Measurements from ENCODE around the gene ITSN1. TPM values are rescaled to one million over a fixed set of nuclear protein-coding genes. Genes with fewer than 3 reads are reported as not detected.
"Not testable (repeated sequence)": the region's sequence is repeated elsewhere in the genome, so short reads cannot be mapped to it uniquely, and the experiment has no call there.

The ITSN1 gene
- total RNA-seq, 3 donors from 2014 or later (not counting 1 experiment from before 2014, with no cell fraction given): 1.5 to 5.1 (median 2.7) TPM

DNA sequence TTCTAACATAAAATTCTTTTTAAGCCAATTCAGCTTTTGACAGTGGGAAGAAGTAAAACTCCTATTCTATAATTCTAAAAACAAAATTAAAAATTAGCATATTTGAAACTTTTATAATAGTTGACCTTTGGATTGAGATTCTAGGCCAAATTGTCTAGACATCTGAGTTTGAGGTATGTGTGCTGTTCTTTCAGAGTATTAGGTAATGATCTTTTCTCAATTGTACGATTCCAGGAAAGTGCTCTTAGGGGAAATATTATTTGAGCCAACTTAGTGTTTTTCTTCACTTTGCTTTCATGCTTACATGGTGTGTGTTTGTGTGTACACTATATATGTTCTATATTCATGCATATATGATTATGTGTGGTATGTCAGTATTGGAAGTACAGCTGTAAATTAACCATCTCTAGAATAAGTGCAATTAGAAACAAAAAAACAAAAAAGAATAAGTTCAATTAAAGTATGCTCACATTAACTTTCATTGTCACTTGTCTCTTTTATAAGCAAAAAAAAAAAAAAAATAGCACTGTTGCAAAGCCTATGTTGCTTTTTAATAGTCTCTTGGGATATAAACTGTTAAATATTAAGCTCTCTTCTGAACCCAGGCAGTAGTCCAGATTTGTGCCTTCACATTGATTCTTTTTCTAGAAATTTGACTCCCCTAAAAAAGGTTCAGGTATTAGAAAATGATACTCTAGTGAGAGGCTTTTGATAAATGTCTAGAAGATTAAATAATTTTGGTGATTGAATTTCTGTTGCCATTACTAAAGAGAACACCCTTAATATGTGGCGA, 141.1 kb downstream of the ITSN1 start:
- DNase-seq (no peak), ATAC-seq (no peak)
- H3K36me3 ChIP-seq (ENCODE audit: control insufficient read depth, insufficient read depth, low read length): no peaks in the 10 kb centered on the region
- no peaks in the 10 kb centered on the region for H3K9me3 ChIP-seq (ENCODE audit: control insufficient read depth, insufficient read depth, low read length)
- Mint-ChIP-seq H3K27ac (no peak overlapping the region), H3K9me3 (no peaks in the 10 kb centered on the region), H3K27me3 (ENCODE audit: low read depth in 2 of 2) (no peaks in the 10 kb centered on the region), H3K4me1 (no peaks in the 10 kb centered on the region), H3K36me3 (no peaks in the 10 kb centered on the region), H3K4me3 (no peak overlapping the region)
- no peaks in the 10 kb centered on the region for H3K4me1 ChIP-seq (ENCODE audit: control insufficient read depth, insufficient read depth, low read length)
- 100% methylated on average over 2 of the region's 2 CpGs for WGBS (ENCODE audit: insufficient coverage)
- no peaks in the 10 kb centered on the region for H3K27me3 ChIP-seq (ENCODE audit: control insufficient read depth, insufficient read depth, low read length)
- no peak overlapping the region for H3K27ac ChIP-seq (ENCODE audit: low read length)
- intact Hi-C loops (cut with micrococcal nuclease): no loop called here
- TF ChIP-seq, protein P1, sequence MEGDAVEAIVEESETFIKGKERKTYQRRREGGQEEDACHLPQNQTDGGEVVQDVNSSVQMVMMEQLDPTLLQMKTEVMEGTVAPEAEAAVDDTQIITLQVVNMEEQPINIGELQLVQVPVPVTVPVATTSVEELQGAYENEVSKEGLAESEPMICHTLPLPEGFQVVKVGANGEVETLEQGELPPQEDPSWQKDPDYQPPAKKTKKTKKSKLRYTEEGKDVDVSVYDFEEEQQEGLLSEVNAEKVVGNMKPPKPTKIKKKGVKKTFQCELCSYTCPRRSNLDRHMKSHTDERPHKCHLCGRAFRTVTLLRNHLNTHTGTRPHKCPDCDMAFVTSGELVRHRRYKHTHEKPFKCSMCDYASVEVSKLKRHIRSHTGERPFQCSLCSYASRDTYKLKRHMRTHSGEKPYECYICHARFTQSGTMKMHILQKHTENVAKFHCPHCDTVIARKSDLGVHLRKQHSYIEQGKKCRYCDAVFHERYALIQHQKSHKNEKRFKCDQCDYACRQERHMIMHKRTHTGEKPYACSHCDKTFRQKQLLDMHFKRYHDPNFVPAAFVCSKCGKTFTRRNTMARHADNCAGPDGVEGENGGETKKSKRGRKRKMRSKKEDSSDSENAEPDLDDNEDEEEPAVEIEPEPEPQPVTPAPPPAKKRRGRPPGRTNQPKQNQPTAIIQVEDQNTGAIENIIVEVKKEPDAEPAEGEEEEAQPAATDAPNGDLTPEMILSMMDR (IDR thresholded peaks at IDR 0.05): no peak
- H3K4me3 ChIP-seq (ENCODE audit: low read length): no peak overlapping the region

DNA sequence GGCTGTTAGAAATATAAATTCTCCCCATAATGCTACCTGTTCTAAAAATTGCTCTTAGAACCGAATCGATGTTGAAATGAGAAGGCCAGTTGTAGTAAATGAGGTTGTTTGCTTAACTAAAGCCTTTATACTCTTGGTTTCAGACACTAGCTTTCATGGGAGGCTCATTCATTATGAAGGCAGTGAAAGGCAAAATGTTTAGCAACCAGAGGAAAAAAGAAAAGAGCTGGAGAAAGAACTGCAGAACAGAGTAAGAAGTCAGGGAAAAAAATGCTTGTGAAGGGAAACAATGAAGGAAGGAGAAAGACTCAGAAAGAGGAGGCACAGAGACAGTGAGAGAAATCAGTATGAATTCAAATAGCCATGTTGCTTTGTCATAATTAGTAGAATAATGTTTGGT, 145.1 kb downstream of the ITSN1 start:
- H3K36me3 Mint-ChIP-seq: no peaks in the 10 kb centered on the region
- H3K27me3 Mint-ChIP-seq (ENCODE audit: low read depth in 2 of 2): peaks cover 0 to under 1% of the 10 kb centered on the region in 2 donors
- H3K27ac Mint-ChIP-seq: no peak overlapping the region
- 100% methylated on average over 2 of the region's 2 CpGs for WGBS (ENCODE audit: insufficient coverage)
- no peaks in the 10 kb centered on the region for H3K9me3 Mint-ChIP-seq
- ATAC-seq: no peak
- Histone ChIP-seq H3K4me3 (ENCODE audit: low read length) (no peak overlapping the region), H3K9me3 (ENCODE audit: control insufficient read depth, insufficient read depth, low read length) (no peaks in the 10 kb centered on the region), H3K4me1 (ENCODE audit: control insufficient read depth, insufficient read depth, low read length) (no peaks in the 10 kb centered on the region), H3K36me3 (ENCODE audit: control insufficient read depth, insufficient read depth, low read length) (no peaks in the 10 kb centered on the region), H3K27ac (ENCODE audit: low read length) (no peak overlapping the region), H3K27me3 (ENCODE audit: control insufficient read depth, insufficient read depth, low read length) (no peaks in the 10 kb centered on the region)
- H3K4me1 Mint-ChIP-seq: no peaks in the 10 kb centered on the region
- intact Hi-C loops (cut with micrococcal nuclease): no loop called here
- TF ChIP-seq, protein P1 (IDR thresholded peaks at IDR 0.05): no peak
- H3K4me3 Mint-ChIP-seq: no peak overlapping the region
- DNase-seq: no peak

DNA sequence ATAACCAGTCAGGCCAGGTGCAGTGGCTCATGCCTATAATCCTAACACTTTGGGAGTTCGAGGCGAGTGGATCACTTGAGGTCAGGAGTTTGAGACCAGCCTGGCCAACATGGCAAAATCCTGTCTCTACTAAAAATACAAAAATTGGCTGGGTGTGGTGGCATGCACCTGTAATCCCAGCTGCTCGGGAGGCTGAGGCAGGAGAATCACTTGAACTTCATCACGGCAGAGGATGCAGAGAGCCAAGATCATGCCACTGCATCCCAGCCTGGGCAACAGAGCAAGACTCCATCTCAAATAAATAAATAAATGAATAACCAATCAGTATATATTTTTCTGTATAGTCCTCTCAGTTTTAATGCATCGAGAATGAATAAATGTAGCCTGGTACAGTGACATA, 146.1 kb downstream of the ITSN1 start:
- not testable (repeated sequence) for H3K9me3 Mint-ChIP-seq

DNA sequence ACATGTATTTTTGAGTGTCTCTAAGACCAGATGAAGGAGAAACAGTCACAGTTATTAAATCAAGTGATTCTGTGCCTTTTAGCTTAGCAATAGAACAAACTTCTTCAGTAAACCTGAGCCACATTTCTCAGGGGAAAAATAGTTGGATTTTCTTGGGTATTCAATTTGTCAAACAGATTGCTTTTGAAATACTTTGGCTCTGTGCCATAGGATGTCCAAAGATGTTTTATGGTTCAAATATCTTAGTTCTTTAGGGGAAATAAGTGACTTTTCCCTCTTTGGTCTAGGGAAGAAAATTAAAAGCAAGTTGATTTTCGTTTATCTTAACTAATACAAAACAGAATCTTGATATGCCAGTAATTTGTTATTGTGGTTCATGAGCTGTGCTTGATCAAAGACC, 147.4 kb downstream of the ITSN1 start:
- no peaks in the 10 kb centered on the region for H3K27me3 ChIP-seq (ENCODE audit: control insufficient read depth, insufficient read depth, low read length)
- no peak overlapping the region for H3K4me3 ChIP-seq (ENCODE audit: low read length)
- peaks cover 5 to 12% of the 10 kb centered on the region in 2 donors for H3K27me3 Mint-ChIP-seq (ENCODE audit: low read depth in 2 of 2)
- H3K4me1 Mint-ChIP-seq: no peaks in the 10 kb centered on the region
- no peak overlapping the region for H3K4me3 Mint-ChIP-seq
- WGBS (ENCODE audit: insufficient coverage): no CpG with 5 or more reads among the region's 1 CpG
- no peak overlapping the region for H3K27ac ChIP-seq (ENCODE audit: low read length)
- no peak for ATAC-seq
- no peaks in the 10 kb centered on the region for H3K36me3 ChIP-seq (ENCODE audit: control insufficient read depth, insufficient read depth, low read length)
- intact Hi-C loops (cut with micrococcal nuclease): no loop called here
- H3K9me3 Mint-ChIP-seq: no peaks in the 10 kb centered on the region
- DNase-seq: no peak
- TF ChIP-seq, protein P1 (IDR thresholded peaks at IDR 0.05): no peak
- H3K4me1 ChIP-seq (ENCODE audit: control insufficient read depth, insufficient read depth, low read length): no peaks in the 10 kb centered on the region
- H3K36me3 Mint-ChIP-seq: no peaks in the 10 kb centered on the region
- H3K9me3 ChIP-seq (ENCODE audit: control insufficient read depth, insufficient read depth, low read length): no peaks in the 10 kb centered on the region
- no peak overlapping the region for H3K27ac Mint-ChIP-seq

More for the DNA sequence above, 146.1 kb downstream of the ITSN1 start:
- H3K4me3 Mint-ChIP-seq; H3K36me3 ChIP-seq (ENCODE audit: control insufficient read depth, insufficient read depth, low read length); ATAC-seq; H3K27ac Mint-ChIP-seq; H3K4me3 ChIP-seq (ENCODE audit: low read length); DNase-seq; H3K4me1 Mint-ChIP-seq; H3K27me3 ChIP-seq (ENCODE audit: control insufficient read depth, insufficient read depth, low read length); H3K9me3 ChIP-seq (ENCODE audit: control insufficient read depth, insufficient read depth, low read length); H3K27ac ChIP-seq (ENCODE audit: low read length); H3K36me3 Mint-ChIP-seq; H3K4me1 ChIP-seq (ENCODE audit: control insufficient read depth, insufficient read depth, low read length); intact Hi-C loops (cut with micrococcal nuclease): not testable (repeated sequence)
- 85% methylated on average over 5 of the region's 5 CpGs for WGBS (ENCODE audit: insufficient coverage)
- H3K27me3 Mint-ChIP-seq (ENCODE audit: low read depth in 2 of 2): peaks cover 5 to 11% of the 10 kb centered on the region in 2 donors
